HG02870 (cell line): ENCODE measurements around the gene DLGAP1.
A peak's percentile ranks its signal among the peaks of the same experiment; 100 is the strongest.

ENCODE experiments used
- ATAC-seq: cut with Tn5 transposase; IDR thresholded peaks from one replicate; pipeline ENCODE4 v1.9.1; 2021; ENCODE audit warnings: mild to moderate bottlenecking, moderate library complexity; ENCODE audit not compliant: unreplicated experiment

DLGAP1 gene

GRCh38 chr18:3910512-3910911 lies 544.6 kb downstream of the DLGAP1 start:
- ATAC-seq = no peak

- no peak for ATAC-seq
These were observed 547.2 kb downstream of the DLGAP1 start for GRCh38 chr18:3907955-3908354.

GRCh38 chr18:3906116-3906750 lies 548.9 kb downstream of the DLGAP1 start:
- ATAC-seq = no peak

- ATAC-seq = no peak
These were observed 551.8 kb downstream of the DLGAP1 start for GRCh38 chr18:3903337-3903736.

GRCh38 chr18:3902676-3903075 lies 552.4 kb downstream of the DLGAP1 start:
- no peak for ATAC-seq

- no peak for ATAC-seq
These were observed 553.3 kb downstream of the DLGAP1 start for GRCh38 chr18:3901811-3902210.

- ATAC-seq = no peak
These were observed 554.1 kb downstream of the DLGAP1 start for GRCh38 chr18:3901042-3901441.

GRCh38 chr18:3900327-3900726 lies 554.8 kb downstream of the DLGAP1 start:
- no peak for ATAC-seq

- ATAC-seq = no peak
These were observed 556.1 kb downstream of the DLGAP1 start for GRCh38 chr18:3898861-3899613.

GRCh38 chr18:3892152-3892551 lies 563.0 kb downstream of the DLGAP1 start:
- ATAC-seq = no peak

- ATAC-seq = no peak
These were observed 563.9 kb downstream of the DLGAP1 start for GRCh38 chr18:3891245-3891644.

GRCh38 chr18:3889803-3890202 lies 565.3 kb downstream of the DLGAP1 start:
- ATAC-seq = no peak

- ATAC-seq = no peak
These were observed 566.0 kb downstream of the DLGAP1 start for GRCh38 chr18:3889121-3889520.

GRCh38 chr18:3886575-3887322 lies 568.4 kb downstream of the DLGAP1 start:
- no peak for ATAC-seq

GRCh38 chr18:3885209-3885792 lies 569.8 kb downstream of the DLGAP1 start:
- peak; percentile 57 for ATAC-seq

- no peak for ATAC-seq
These were observed 575.3 kb downstream of the DLGAP1 start for GRCh38 chr18:3879836-3880120.

- ATAC-seq = no peak
These were observed 575.8 kb downstream of the DLGAP1 start for GRCh38 chr18:3879114-3879835.

GRCh38 chr18:3878401-3878800 lies 576.7 kb downstream of the DLGAP1 start:
- ATAC-seq = no peak

- no peak for ATAC-seq
These were observed 577.4 kb downstream of the DLGAP1 start for GRCh38 chr18:3877678-3878077.

GRCh38 chr18:3875961-3876360 lies 579.1 kb downstream of the DLGAP1 start:
- no peak for ATAC-seq

- ATAC-seq = no peak
These were observed 579.7 kb downstream of the DLGAP1 start for GRCh38 chr18:3875376-3875775.
